ENCODE results near the gene INPP5K. TPM values are rescaled to one million over a fixed set of nuclear protein-coding genes. Genes with fewer than 3 reads are reported as not detected.

INPP5K gene
- total and polyA plus RNA-seq, 4 donors: 33.6 to 76.7 (median 41.0) TPM

GRCh38 chr17:1493291-1493980 is 23.0 kb downstream of the INPP5K start:
- H3K4me1 ChIP-seq (ENCODE audit: control insufficient read depth in 5 of 5, insufficient read depth in 5 of 5, low read length in 5 of 5): peaks cover 4 to 48% (median 14%) of the 10 kb centered on the region in 5 donors
- H3K27me3 ChIP-seq (ENCODE audit: control insufficient read depth in 3 of 3, insufficient read depth in 3 of 3, low read length in 2 of 3): no peaks in the 10 kb centered on the region
- TF ChIP-seq CTCF (IDR thresholded peaks at IDR 0.05; ENCODE audit: control extremely low read depth, extremely low read depth): no peak
- ATAC-seq (ENCODE audit: insufficient read depth, low FRiP score) (peak; percentile 4), DNase-seq (no peak)
- H3K27ac ChIP-seq (ENCODE audit: low read depth in 1 of 2, low read length in 1 of 2): peak overlapping the region; percentile 90 to 92
- no peak overlapping the region for H3K9ac ChIP-seq (ENCODE audit: insufficient read depth in 1 of 2, low read length in 2 of 2)
- peaks cover 0 to 34% (median 3%) of the 10 kb centered on the region in 4 donors for H3K36me3 ChIP-seq (ENCODE audit: control insufficient read depth in 4 of 4, insufficient read depth in 4 of 4, low read length in 4 of 4)
- WGBS, 2 donors: 44 to 45% methylated on average over 21 to 23 of the region's 23 CpGs
- no peaks in the 10 kb centered on the region for H3K9me3 ChIP-seq (ENCODE audit: control insufficient read depth in 4 of 4, insufficient read depth in 3 of 4, low read length in 3 of 4)
- H3K4me3 ChIP-seq: no peak overlapping the region

GRCh38 chr17:1492249-1493206 is 23.9 kb downstream of the INPP5K start, which contains the start of gene MYO1C:
Gene MYO1C, minus strand, starts transcription at chr17:1492686. Its CDS starts 199 bp downstream, at chr17:1492487.
- DNase-seq (no peak), ATAC-seq (ENCODE audit: insufficient read depth, low FRiP score) (no peak)
- Histone ChIP-seq H3K27ac (ENCODE audit: low read depth in 1 of 2, low read length in 1 of 2) (peak within 1 kb of the TSS; percentile 90 to 92), H3K4me3 (peak within 1 kb of the TSS; percentile 54), H3K4me1 (ENCODE audit: control insufficient read depth in 5 of 5, insufficient read depth in 5 of 5, low read length in 5 of 5) (peaks cover 4 to 45% (median 14%) of the 10 kb centered on the region in 5 donors), H3K9me3 (ENCODE audit: control insufficient read depth in 4 of 4, insufficient read depth in 3 of 4, low read length in 3 of 4) (no peaks in the 10 kb centered on the region), H3K9ac (ENCODE audit: insufficient read depth in 1 of 2, low read length in 2 of 2) (peak within 1 kb of the TSS in 1 of 2 donors; percentile 16), H3K27me3 (ENCODE audit: control insufficient read depth in 3 of 3, insufficient read depth in 3 of 3, low read length in 2 of 3) (no peaks in the 10 kb centered on the region), H3K36me3 (ENCODE audit: control insufficient read depth in 4 of 4, insufficient read depth in 4 of 4, low read length in 4 of 4) (peaks cover 0 to 31% (median 3%) of the 10 kb centered on the region in 4 donors)
- 46 to 52% methylated on average over 35 of the region's 35 CpGs for WGBS, 2 donors
- TF ChIP-seq CTCF (IDR thresholded peaks at IDR 0.05; ENCODE audit: control extremely low read depth, extremely low read depth): no peak

- ATAC-seq (ENCODE audit: insufficient read depth, low FRiP score): peak; percentile 42
- Histone ChIP-seq H3K9ac (ENCODE audit: insufficient read depth in 1 of 2, low read length in 2 of 2) (peak overlapping the region in 1 of 2 donors; percentile 16), H3K4me1 (ENCODE audit: control insufficient read depth in 5 of 5, insufficient read depth in 5 of 5, low read length in 5 of 5) (peaks cover 4 to 45% (median 14%) of the 10 kb centered on the region in 5 donors), H3K36me3 (ENCODE audit: control insufficient read depth in 4 of 4, insufficient read depth in 4 of 4, low read length in 4 of 4) (peaks cover 0 to 23% (median 2%) of the 10 kb centered on the region in 4 donors), H3K9me3 (ENCODE audit: control insufficient read depth in 4 of 4, insufficient read depth in 3 of 4, low read length in 3 of 4) (no peaks in the 10 kb centered on the region), H3K27me3 (ENCODE audit: control insufficient read depth in 3 of 3, insufficient read depth in 3 of 3, low read length in 2 of 3) (no peaks in the 10 kb centered on the region), H3K27ac (ENCODE audit: low read depth in 1 of 2, low read length in 1 of 2) (peak overlapping the region; percentile 90 to 92), H3K4me3 (peak overlapping the region; percentile 54)
- 1 to 4% methylated on average over 43 to 94 of the region's 94 CpGs for WGBS, 2 donors
- TF ChIP-seq CTCF (IDR thresholded peaks at IDR 0.05; ENCODE audit: control extremely low read depth, extremely low read depth): no peak
- peak in 2 of 3 donors; percentile 52 to 67 for DNase-seq
Observed at GRCh38 chr17:1491443-1492248, 24.8 kb downstream of the INPP5K start.
